Occipital lobe (tissue), 2 donors: ENCODE results near the gene GNG7. TPM values are rescaled to one million over a fixed set of nuclear protein-coding genes. Genes with fewer than 3 reads are reported as not detected.
"Not testable (repeated sequence)": the region's sequence is repeated elsewhere in the genome, so short reads cannot be mapped to it uniquely, and the experiment has no call there.

Source experiments
- DNase-seq: peaks from one replicate; lab custom pipeline; 2025; lab: John Stamatoyannopoulos, UW
- total RNA-seq: library from RNA; depleted of rRNA; stranded (reverse); fragments of >200 nt; gene quantifications from one replicate; pipeline ENCODE4 v1.2.3, GENCODE V29; 2014

Gene GNG7
- total RNA-seq, 1 donor from 2014 or later, result 4.2 TPM

- no peak for DNase-seq
Observed at GRCh38 chr19:2625434-2625833, 77.1 kb downstream of the GNG7 start.

DNA sequence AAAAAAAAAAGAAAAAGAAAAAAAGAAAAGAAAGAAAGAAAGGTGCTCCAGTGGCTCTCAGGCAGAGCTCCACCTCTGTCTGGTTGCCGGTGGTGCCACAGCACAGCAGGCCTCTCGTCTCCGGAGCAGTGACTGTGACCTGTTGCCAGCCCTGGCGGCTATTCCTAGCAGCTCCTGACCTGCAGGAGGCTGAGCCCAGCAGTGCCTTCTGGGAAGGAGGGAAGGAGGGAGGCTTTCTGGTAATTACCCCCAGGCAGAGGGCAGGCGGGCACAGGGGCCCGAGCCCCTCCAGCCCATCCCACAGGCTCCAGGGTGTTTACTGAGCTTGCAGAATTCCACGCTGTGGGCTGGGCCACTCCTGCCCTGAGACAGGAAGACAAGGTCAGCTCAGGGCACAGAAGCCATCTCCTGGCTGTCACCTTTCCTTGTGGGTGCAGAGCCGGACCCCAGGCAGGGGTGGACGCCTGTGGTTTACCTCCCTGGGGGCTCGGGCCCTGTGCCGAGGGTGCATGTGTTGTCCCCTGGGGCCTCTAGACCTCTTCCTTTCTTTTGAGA lies 77.9 kb downstream of the GNG7 start:
- no peak for DNase-seq

DNA sequence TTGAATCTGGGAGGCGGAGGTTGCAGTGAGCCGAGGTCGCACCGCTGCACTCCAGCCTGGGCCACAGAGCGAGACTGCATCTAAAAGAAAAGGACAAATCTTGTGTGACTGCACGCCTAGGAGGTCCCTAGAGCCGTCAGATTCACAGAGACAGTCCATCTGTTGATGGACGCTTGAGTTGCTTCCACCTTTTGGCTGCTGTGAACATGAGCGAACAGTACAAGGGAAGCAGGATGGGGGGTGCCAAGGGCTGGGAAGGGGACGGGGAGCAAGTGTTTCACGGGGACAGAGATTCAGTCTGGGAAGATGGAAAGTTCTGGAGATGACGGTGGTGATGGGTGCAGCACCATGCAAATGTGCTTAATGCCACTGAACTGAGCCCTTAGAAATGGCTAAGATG lies 78.7 kb downstream of the GNG7 start:
- no peak for DNase-seq

- not testable (repeated sequence) for DNase-seq
Observed at GRCh38 chr19:2622371-2622961, 80.0 kb downstream of the GNG7 start.

DNA sequence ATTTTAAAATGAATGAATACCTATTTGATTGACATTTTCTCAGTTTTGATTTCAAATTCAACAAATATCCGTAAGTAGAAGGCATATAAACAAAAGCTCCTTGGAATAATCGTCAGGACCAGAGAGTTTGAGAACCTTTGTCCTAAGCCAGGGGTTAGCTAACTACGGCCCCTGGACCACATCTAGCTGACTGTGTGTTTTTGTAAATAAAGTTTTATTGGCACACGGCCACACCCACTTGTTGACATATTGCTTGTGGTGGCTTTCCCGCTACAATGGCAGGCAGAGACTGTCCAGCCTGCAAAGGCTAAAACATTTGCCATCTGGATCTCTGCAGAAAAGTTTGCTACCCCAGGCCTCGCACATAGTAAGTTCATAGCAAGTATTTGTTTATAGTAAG lies 83.4 kb downstream of the GNG7 start:
- DNase-seq, result no peak

- DNase-seq, result no peak
Observed at GRCh38 chr19:2618611-2619010, 83.9 kb downstream of the GNG7 start.

DNA sequence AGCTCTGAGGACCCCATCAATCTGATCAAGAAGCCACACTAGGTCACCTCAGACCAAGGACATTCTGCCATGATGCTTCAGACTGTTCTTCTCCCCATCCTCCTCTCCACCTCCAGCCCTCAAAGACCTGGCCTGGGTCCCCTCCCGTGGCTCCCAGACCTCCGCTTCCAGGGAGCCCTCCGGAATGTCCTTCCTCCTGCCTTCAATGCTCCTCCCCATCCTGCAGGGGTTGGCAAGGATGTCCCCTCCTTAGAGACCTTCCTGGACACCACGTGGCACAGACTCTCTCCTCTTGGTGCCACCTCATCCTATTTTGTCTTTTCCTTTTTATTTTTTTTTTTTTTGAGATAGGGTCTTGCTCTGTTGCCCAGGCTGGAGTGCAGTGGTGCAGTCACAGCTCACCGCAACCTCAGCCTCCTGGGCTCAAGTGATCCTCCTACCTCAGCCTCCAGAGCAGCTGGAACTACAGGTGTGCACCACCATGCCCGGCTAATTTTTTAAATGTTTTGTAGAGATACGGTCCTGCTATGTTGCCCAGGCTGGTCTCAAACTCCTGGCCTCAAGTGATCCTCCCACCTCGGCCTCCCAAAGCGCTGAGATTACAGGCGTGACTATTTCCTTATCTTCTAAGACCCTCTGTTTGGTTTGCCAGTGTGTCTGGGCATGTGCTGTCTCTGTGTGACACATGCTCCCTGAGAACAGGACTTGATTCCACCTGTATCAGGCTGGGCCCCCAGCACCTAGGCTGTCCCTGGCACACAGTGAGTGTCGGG lies 84.9 kb downstream of the GNG7 start:
- DNase-seq, result no peak

DNA sequence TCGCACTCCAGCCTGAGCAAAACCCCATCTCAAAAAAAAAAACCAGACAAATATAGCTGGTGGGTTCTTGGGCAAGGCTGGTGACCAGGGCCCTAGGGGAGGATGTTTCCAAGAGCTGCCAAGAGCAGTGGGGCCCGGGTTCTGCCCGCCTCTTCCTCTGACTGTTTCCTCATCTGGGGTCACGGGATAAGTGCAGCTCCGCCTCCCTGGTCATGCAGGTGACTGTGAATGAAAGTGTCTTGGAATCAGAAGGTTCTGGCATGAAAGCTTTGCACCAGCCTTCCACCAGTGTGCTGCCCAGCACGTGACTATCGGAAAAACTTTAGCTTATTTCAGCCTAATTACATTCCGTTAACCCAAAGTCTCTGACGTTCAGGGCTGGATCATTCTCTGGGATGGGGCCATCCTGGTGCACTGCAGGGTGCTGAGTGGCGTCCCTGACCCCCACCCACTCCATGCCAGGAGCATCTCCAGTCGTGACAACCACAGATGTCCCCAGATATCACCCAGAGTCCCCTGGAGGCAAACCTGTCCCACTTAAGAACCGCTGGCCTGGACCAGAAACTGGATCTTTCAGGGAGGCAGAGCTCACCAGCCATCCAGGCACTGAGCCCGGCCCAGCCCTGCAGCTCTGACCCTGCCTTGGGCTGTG lies 85.6 kb downstream of the GNG7 start:
- DNase-seq, result no peak

GRCh38 chr19:2615782-2616181 lies 86.7 kb downstream of the GNG7 start:
- DNase-seq, result no peak

- no peak for DNase-seq
Observed at GRCh38 chr19:2613507-2614295, 88.8 kb downstream of the GNG7 start.

DNA sequence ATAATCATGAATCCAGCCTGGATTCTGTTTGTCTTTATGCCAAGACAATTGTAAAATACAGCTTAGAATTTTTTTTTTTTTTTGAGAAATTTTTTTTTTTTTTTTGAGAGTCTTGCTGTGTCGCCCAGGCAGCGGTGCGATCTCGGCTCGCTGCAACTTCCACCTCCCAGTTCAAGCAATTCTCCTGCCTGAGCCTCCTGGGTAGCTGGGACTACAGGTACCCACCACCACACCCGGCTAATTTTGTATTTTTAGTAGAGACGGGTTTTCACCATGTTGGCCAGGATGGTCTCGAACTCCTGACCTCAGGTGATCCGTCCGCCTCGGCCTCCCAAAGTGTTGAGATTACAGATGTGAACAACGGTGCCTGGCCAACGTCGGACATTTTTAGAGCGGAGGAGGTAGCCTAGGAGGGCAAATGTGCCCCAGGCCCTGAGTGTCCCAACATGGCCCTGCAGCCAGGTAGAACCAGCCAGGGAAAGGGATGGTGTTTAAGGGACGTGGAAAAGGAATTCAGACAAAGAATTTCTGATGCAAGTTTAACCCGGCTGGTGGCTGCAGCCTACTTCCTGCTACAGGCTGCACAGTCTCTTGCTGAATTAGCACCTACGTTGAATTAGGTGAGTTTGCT lies 89.8 kb downstream of the GNG7 start:
- DNase-seq, result no peak

DNA sequence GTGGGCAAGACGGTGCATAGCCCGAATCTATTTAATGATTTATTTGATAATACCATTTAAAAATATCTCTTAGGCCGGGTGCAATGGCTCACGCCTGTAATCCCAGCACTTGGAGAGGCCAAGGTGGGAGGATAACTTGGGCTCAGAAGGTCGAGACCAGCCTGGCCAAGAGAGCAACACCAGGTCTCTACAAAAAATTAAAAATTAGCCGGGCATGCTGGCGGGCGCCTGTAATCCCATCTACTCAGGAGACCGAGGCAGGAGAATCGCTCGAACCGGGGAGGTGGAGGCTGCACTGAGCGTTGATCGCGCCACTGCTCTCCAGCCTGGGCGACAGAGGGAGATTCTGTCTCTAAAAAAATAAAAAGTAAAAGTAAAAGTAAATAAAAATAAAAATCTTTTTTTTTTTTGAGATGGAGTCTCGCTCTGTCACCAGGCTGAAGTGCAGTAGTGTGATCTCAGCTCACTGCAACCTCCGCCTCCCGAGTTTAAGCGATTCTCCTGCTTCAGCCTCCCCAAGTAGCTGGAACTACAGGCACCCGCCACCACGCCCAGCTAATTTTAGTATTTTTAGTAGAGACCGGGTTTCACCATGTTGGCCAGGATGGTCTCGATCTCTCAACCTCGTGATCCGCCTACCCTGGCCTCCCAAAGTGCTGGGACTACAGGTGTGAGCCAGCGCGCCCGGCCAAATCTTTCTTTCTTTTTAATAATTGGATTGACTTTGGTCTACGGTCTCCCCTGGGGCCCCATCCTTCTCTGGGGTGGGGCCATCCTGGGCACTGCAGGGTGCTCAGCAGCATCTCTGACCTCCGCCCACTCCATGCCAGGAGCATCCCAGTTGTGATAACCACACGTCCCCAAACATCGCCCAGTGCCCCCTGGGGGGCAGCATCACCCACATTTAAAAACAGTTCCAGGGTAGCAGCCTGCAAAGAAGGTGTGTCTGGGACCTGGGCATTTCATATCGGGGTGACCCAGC lies 90.7 kb downstream of the GNG7 start:
- no peak for DNase-seq

DNA sequence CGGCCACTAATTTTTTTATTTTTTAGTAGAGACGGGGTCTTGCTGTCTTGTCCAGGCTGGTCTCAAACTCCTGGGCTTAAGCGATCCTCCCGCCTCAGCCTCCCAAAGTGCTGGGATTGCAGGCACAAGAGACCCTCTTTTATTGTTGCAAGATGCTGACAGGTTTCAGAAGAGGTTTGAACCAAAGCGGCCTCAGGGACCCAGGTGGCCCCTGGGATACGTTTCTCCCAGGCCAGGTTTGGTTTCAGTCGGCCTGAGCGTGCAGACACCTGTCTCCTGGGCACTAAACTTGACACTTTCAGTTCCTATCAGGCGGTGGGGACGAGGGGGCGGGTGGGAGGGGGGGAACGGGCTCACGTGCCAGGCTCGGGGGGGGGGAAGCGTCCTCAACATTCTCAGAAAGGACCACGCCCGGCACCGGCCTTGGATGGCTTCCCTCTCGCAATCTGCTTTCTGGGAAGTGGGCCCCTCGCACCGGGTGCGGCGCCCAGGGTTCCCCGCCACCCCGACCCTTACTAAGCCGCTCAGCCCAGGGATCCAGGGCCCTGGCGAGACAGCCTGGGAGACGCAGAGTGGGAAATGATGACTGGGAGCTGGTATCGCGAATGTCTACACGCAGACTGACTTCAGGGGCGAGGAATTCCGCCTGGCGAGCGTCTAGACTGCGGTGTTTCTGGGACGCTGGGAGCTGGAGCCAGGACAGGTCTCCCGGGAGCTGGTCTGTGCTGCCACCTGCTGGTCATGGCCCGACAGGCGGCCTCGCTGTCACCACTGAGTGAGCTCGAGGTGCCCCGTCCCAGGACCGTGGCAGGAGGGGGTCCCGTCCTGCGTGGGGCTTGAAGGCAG lies 91.6 kb downstream of the GNG7 start:
- peak; percentile 82 for DNase-seq

DNA sequence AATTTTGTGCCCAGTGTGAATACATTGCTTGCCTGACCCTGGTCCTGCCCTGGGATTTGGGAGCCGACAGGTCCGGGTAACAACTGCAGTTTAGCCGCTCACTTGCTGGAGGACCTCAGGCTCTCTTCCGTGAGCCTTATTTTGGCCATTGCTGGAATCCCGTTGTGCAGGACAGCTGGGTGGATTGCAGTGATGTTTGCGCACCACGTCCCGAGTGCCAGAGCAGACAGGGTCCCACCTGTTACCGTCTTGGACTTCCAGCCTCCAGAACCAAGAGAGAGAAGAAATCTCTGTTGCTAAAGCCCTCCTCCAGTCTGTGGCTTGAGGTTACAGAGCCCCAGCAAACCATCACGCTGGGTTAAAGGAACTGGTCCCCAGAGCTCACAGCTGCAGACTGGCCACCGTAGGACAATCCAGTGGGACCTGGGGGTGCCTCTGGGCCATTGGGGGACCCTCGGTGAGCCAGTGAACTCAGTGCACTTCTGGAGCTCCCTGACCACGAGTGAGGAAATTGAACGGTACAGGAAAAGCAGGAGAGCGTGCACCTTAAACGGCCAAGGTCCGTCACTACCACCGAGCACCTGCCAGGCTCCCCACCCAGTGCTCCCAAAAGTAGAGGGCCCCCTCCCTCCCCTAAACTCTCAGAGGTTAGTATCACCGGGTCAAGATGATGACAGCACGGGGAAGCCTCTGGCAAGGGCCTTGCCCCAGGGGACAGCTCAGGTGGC lies 92.9 kb downstream of the GNG7 start:
- DNase-seq, result no peak

DNA sequence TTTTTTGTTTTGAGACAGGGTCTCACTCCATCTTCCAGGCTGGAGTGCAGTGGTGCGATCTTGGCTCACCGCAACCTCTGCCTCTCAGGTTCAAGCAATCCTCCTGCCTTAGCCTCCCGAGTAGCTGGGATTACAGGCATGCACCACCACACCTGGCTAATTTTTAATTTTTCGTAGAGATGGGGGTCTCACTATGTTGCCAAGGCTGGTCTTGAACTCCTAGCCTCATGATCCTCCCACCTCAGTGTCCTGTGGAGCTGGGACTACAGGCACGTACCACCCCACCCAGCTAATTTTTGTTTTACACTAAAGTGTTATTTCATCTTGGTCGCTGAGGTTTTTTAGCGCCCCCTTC lies 93.5 kb downstream of the GNG7 start:
- DNase-seq, result not testable (repeated sequence)

- DNase-seq, result no peak
Observed at GRCh38 chr19:2608602-2608922, 93.9 kb downstream of the GNG7 start.

DNA sequence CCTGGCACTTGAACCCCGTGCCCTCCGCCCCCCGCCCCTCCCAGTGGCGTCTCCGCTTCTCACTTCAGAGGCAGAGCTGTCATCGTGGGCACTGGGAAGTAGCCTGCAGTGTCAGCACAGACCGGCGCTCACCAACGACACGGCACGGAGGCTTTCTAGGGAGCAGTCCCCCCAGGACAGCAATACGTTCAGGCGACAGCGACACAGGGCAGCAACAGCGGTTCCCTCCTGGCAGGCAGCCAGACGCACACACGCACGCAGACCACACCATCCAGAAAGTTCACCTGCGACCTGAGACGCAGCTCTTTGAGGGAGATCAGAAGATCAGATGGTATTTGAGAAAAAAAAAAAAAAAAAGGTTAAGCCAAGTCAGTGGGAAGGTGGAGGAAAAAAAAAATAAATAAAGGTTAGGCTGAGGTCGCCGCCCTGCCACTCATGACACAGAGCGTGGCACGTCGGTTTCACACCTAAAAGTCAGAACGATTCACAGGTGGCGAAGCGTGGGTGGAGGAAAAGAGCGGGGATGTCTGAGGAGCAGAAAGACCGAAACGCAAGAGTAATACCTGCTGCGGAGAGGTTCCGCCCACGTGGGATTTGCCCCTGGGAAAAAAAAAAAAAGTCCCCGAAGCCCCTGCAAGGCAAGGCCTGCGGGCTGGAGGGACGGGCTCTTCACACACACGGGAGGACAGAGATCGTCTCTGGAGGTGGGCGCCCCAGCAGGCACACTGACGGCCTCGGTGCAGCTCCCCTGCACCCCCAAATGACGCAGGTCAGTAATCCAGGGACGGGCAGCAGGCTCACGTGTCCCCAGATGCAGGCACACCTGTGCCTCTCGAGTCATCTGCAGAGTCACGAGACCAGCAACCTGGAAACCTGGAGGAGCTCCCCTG lies 94.5 kb downstream of the GNG7 start:
- DNase-seq, result no peak

- DNase-seq, result not testable (repeated sequence)
Observed at GRCh38 chr19:2606774-2607173, 95.7 kb downstream of the GNG7 start.
